NCI-H82 treated with DMSO at 0.1 percent for 48 hours (cell line): Measurements from ENCODE around the gene SAP30.

ENCODE experiments used
- DNase-seq: peaks from one replicate; lab custom pipeline; 2025; ENCODE audit not compliant: unreplicated experiment; lab: John Stamatoyannopoulos, UW

The SAP30 gene

GRCh38 chr4:173414456-173414855, 43.7 kb downstream of the SAP30 start:
- no peak for DNase-seq

GRCh38 chr4:173415092-173415491, 44.3 kb downstream of the SAP30 start:
- DNase-seq: no peak

DNA sequence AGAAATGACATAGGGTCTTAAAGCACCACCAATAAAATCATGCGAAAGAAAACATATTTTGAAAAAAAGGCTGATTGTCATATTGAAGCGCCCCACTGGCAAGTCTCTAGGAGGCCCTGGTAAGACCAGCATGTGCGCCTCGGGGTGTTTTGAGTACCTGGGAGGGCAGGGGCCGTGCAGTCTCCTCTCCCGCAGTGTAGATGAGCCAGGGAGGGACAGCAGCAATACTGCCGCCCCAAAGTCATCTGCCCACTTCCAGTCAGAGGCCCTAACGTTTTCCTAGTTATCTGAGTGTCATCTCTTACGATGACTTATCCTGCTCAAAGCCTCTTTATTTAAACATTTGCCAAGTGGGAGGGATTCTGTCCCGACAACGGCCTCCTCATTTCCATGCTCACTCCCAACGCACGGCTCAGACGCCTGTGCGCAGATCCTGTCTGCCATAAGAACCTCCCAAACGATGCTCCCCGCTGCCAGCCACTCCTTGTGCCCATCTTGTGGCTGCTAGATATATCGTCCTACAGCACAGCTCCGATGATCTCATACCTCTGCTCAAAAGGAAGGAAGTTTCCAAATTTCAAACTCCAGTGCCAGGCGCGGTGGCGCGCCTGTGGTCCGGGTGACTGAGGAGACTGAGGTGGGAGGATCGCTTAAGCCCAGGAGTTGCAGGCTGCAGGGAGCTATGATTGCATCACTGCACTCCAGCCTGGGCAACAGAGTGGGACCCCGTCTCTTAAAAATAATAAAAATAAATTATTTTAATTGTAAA, 45.3 kb downstream of the SAP30 start:
- DNase-seq: no peak

- no peak for DNase-seq
Measured at GRCh38 chr4:173417833-173418232, 47.1 kb downstream of the SAP30 start.

- DNase-seq: no peak
Measured at GRCh38 chr4:173418639-173419038, 47.9 kb downstream of the SAP30 start.

DNA sequence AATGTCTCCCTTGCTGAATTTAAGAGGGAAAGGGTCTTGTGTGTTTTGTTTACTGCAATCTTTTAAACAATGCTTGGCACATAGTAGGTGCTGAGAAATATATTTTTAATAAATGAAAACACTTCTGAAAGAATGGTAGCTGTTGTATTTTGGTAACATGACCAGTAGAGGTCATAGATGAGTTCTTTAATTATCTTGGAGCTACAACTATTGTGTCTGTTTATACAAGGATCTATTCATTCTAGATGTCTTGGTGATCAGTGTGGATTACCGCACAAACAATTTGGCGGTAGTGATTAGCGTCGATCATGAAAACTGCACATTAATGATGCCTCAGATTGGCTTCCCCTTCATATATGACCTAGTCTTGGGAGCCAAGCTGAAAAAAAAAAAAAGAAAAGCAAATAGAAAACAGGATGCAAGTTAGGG, 49.6 kb downstream of the SAP30 start:
- DNase-seq: peak; percentile 3

DNA sequence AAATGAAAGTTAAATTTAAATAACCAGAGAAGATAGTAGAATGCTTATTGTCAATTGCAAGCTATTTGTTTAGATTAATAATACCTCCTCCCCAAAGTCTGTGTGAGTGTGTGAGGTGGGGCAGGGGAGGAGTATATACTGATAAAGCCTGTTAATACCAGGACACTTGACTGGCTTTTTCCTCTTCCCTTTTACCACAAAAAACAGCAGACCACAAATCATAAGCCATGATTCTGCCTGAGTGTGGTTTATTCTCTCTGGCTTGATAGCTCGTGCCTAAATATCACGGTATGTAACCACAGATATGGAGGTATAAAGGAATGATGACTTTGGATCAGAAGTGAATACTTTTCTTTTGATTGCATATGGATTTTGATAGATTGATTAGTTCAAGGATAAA, 50.0 kb downstream of the SAP30 start:
- DNase-seq: no peak

- no peak for DNase-seq
Measured at GRCh38 chr4:173424899-173425805, 54.4 kb downstream of the SAP30 start.

DNA sequence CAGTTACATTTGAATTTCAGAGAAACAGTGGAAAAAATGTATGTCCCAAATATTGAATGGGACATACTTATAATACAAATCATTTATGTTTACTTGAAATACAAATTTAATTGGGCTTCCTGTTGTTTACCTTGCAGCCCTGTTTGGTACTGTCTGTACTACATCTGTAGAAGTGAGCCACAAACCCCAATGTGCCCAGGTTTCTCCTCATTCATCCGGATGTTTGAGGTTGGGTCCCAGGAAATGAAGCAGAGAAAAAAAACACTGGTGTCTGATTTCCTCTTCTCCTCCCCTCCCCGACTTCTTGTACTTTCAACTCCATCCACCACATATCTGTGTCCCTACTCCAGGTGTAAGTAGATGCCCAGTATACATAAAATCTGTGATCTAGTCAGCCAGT, 55.3 kb downstream of the SAP30 start:
- DNase-seq: no peak
